ENCODE measurements around the gene TMEM255B. TPM values are rescaled to one million over a fixed set of nuclear protein-coding genes. Genes with fewer than 3 reads are reported as not detected.

Gene TMEM255B
- total RNA-seq, 2 experiments from 2014 or later, result 0.63 to 0.91 TPM

GRCh38 chr13:113730831-113731191 is 28.2 kb upstream of the TMEM255B start:
- H3K27ac Mint-ChIP-seq, result no peak overlapping the region
- ChIA-PET CTCF (no interaction called here), POLR2A (interaction anchor here (1.1 kb wide), 1 partner anchor 14 kb away, joined by 3 read pairs; no protein-coding TSS in a partner anchor)
- H3K4me3 Mint-ChIP-seq, result no peak overlapping the region
- no peaks in the 10 kb centered on the region for H3K4me1 Mint-ChIP-seq
- peaks cover 21% of the 10 kb centered on the region for H3K27me3 Mint-ChIP-seq
- no peak for DNase-seq
- H3K36me3 Mint-ChIP-seq (ENCODE audit: low read depth), result no peaks in the 10 kb centered on the region
- peaks cover 9% of the 10 kb centered on the region for H3K9me3 Mint-ChIP-seq

- peaks cover 21% of the 10 kb centered on the region for H3K27me3 Mint-ChIP-seq
- H3K27ac Mint-ChIP-seq, result no peak overlapping the region
- peaks cover 9% of the 10 kb centered on the region for H3K9me3 Mint-ChIP-seq
- H3K4me3 Mint-ChIP-seq, result no peak overlapping the region
- DNase-seq, result no peak
- no peaks in the 10 kb centered on the region for H3K36me3 Mint-ChIP-seq (ENCODE audit: low read depth)
- no peaks in the 10 kb centered on the region for H3K4me1 Mint-ChIP-seq
- ChIA-PET CTCF (interaction anchor here (0.5 kb wide), 1 partner anchor 186 kb away, joined by 3 read pairs; no protein-coding TSS in a partner anchor), POLR2A (interaction anchor here (1.1 kb wide), 1 partner anchor 13 kb away, joined by 3 read pairs; no protein-coding TSS in a partner anchor)
Observed at GRCh38 chr13:113731192-113732175, 27.5 kb upstream of the TMEM255B start.

GRCh38 chr13:113732176-113732960 is 26.7 kb upstream of the TMEM255B start:
- POLR2A ChIA-PET, result no interaction called here
- Mint-ChIP-seq H3K4me3 (no peak overlapping the region), H3K36me3 (ENCODE audit: low read depth) (no peaks in the 10 kb centered on the region), H3K27ac (no peak overlapping the region), H3K4me1 (no peaks in the 10 kb centered on the region), H3K9me3 (peaks cover 9% of the 10 kb centered on the region), H3K27me3 (peaks cover 22% of the 10 kb centered on the region)
- no peak for DNase-seq
- CTCF ChIA-PET, result no interaction called here

- peaks cover 9% of the 10 kb centered on the region for H3K9me3 Mint-ChIP-seq
- no peak overlapping the region for H3K27ac Mint-ChIP-seq
- no peaks in the 10 kb centered on the region for H3K36me3 Mint-ChIP-seq (ENCODE audit: low read depth)
- no peak for DNase-seq
- no peaks in the 10 kb centered on the region for H3K4me1 Mint-ChIP-seq
- CTCF ChIA-PET, result no interaction called here
- POLR2A ChIA-PET, result no interaction called here
- H3K27me3 Mint-ChIP-seq, result peaks cover 22% of the 10 kb centered on the region
- H3K4me3 Mint-ChIP-seq, result no peak overlapping the region
Observed at GRCh38 chr13:113732961-113733950, 25.8 kb upstream of the TMEM255B start.

- H3K36me3 Mint-ChIP-seq (ENCODE audit: low read depth), result no peaks in the 10 kb centered on the region
- ChIA-PET CTCF (no interaction called here), POLR2A (no interaction called here)
- H3K4me3 Mint-ChIP-seq, result no peak overlapping the region
- DNase-seq, result no peak
- peaks cover 9% of the 10 kb centered on the region for H3K9me3 Mint-ChIP-seq
- H3K4me1 Mint-ChIP-seq, result no peaks in the 10 kb centered on the region
- H3K27me3 Mint-ChIP-seq, result peaks cover 14% of the 10 kb centered on the region
- H3K27ac Mint-ChIP-seq, result no peak overlapping the region
Observed at GRCh38 chr13:113734099-113734825, 24.8 kb upstream of the TMEM255B start.

GRCh38 chr13:113734826-113735125 is 24.2 kb upstream of the TMEM255B start:
- H3K4me3 Mint-ChIP-seq, result no peak overlapping the region
- no peak for DNase-seq
- CTCF ChIA-PET, result no interaction called here
- no peaks in the 10 kb centered on the region for H3K36me3 Mint-ChIP-seq (ENCODE audit: low read depth)
- no peak overlapping the region for H3K27ac Mint-ChIP-seq
- H3K4me1 Mint-ChIP-seq, result no peaks in the 10 kb centered on the region
- H3K9me3 Mint-ChIP-seq, result peaks cover 9% of the 10 kb centered on the region
- POLR2A ChIA-PET, result no interaction called here
- peaks cover 14% of the 10 kb centered on the region for H3K27me3 Mint-ChIP-seq

GRCh38 chr13:113735194-113735593 is 23.8 kb upstream of the TMEM255B start:
- CTCF ChIA-PET, result no interaction called here

GRCh38 chr13:113735750-113736149 is 23.3 kb upstream of the TMEM255B start:
- Mint-ChIP-seq H3K36me3 (ENCODE audit: low read depth) (no peaks in the 10 kb centered on the region), H3K9me3 (peaks cover 9% of the 10 kb centered on the region), H3K4me3 (no peak overlapping the region), H3K27me3 (peaks cover 14% of the 10 kb centered on the region), H3K4me1 (peaks cover 4% of the 10 kb centered on the region), H3K27ac (no peak overlapping the region)
- CTCF ChIA-PET, result no interaction called here
- DNase-seq, result no peak
- POLR2A ChIA-PET, result no interaction called here

More at GRCh38 chr13:113735194-113735593, 23.8 kb upstream of the TMEM255B start:
- DNase-seq, result no peak
- Mint-ChIP-seq H3K27me3 (peaks cover 16% of the 10 kb centered on the region), H3K36me3 (ENCODE audit: low read depth) (no peaks in the 10 kb centered on the region), H3K9me3 (peaks cover 9% of the 10 kb centered on the region), H3K4me3 (no peak overlapping the region), H3K27ac (no peak overlapping the region), H3K4me1 (no peaks in the 10 kb centered on the region)
- POLR2A ChIA-PET, result no interaction called here

GRCh38 chr13:113736258-113736731 is 22.7 kb upstream of the TMEM255B start:
- H3K36me3 Mint-ChIP-seq (ENCODE audit: low read depth), result no peaks in the 10 kb centered on the region
- H3K27me3 Mint-ChIP-seq, result peaks cover 17% of the 10 kb centered on the region
- H3K9me3 Mint-ChIP-seq, result peaks cover 9% of the 10 kb centered on the region
- ChIA-PET CTCF (no interaction called here), POLR2A (no interaction called here)
- H3K4me1 Mint-ChIP-seq, result peaks cover 9% of the 10 kb centered on the region
- H3K27ac Mint-ChIP-seq, result no peak overlapping the region
- DNase-seq, result no peak
- no peak overlapping the region for H3K4me3 Mint-ChIP-seq

GRCh38 chr13:113737803-113738202 is 21.2 kb upstream of the TMEM255B start:
- ChIA-PET CTCF (no interaction called here), POLR2A (no interaction called here)
- Mint-ChIP-seq H3K27ac (no peak overlapping the region), H3K9me3 (peaks cover 9% of the 10 kb centered on the region), H3K27me3 (peaks cover 25% of the 10 kb centered on the region), H3K36me3 (ENCODE audit: low read depth) (no peaks in the 10 kb centered on the region), H3K4me1 (peaks cover 24% of the 10 kb centered on the region), H3K4me3 (no peak overlapping the region)
- no peak for DNase-seq

- no peaks in the 10 kb centered on the region for H3K36me3 Mint-ChIP-seq (ENCODE audit: low read depth)
- peaks cover 28% of the 10 kb centered on the region for H3K27me3 Mint-ChIP-seq
- no peak overlapping the region for H3K4me3 Mint-ChIP-seq
- H3K9me3 Mint-ChIP-seq, result no peaks in the 10 kb centered on the region
- H3K4me1 Mint-ChIP-seq, result peaks cover 24% of the 10 kb centered on the region
- ChIA-PET POLR2A (no interaction called here), CTCF (interaction anchor here (0.6 kb wide), 1 partner anchor 288 kb away, joined by 3 read pairs; no protein-coding TSS in a partner anchor)
- H3K27ac Mint-ChIP-seq, result no peak overlapping the region
- no peak for DNase-seq
Observed at GRCh38 chr13:113739527-113740285, 19.3 kb upstream of the TMEM255B start.

GRCh38 chr13:113740286-113740556 is 18.8 kb upstream of the TMEM255B start:
- no peak for DNase-seq
- H3K4me1 Mint-ChIP-seq, result peaks cover 24% of the 10 kb centered on the region
- CTCF ChIA-PET, result no interaction called here
- POLR2A ChIA-PET, result no interaction called here
- H3K27ac Mint-ChIP-seq, result no peak overlapping the region
- H3K27me3 Mint-ChIP-seq, result peaks cover 30% of the 10 kb centered on the region
- no peak overlapping the region for H3K4me3 Mint-ChIP-seq
- no peaks in the 10 kb centered on the region for H3K9me3 Mint-ChIP-seq
- no peaks in the 10 kb centered on the region for H3K36me3 Mint-ChIP-seq (ENCODE audit: low read depth)
